Measurements from ENCODE around the gene LGALS9B. TPM values are rescaled to one million over a fixed set of nuclear protein-coding genes. Genes with fewer than 3 reads are reported as not detected.
"Not testable (repeated sequence)": the region's sequence is repeated elsewhere in the genome, so short reads cannot be mapped to it uniquely, and the experiment has no call there.

Gene LGALS9B
- total RNA-seq (ENCODE audit: unreplicated experiment), result not detected
- long read RNA-seq, result 0 reads

GRCh38 chr17:20467447-20467846, at the start of gene LGALS9B:
TSS of gene LGALS9B (minus strand) at chr17:20467539. CDS start at chr17:20467470, 69 bp downstream.
- not testable (repeated sequence) for H3K9me3 Mint-ChIP-seq (ENCODE audit: unreplicated experiment); H3K4me3 Mint-ChIP-seq (ENCODE audit: unreplicated experiment); H3K27ac Mint-ChIP-seq (ENCODE audit: unreplicated experiment); H3K27me3 Mint-ChIP-seq (ENCODE audit: unreplicated experiment); H3K4me1 Mint-ChIP-seq (ENCODE audit: low read depth, unreplicated experiment); H3K36me3 Mint-ChIP-seq (ENCODE audit: unreplicated experiment); DNase-seq

DNA sequence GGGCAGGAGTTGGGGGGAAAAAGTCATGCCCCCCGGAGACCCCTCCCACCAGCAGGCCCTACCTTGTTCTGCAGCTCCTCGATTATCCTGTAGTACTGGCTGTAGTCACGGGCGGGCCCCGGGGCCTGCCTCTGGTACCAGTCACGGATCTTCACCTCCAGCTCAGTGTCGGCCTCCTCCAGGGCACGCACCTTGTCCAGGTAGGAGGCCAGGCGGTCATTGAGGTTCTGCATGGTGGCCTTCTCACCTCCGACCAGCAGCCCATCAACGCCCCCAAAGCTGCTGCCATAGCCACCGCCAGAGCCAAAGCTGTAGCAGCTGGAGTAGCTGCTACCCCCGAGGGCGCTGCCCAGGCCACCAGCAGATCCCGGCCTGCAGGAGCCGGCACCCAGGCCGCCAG, 49.6 kb upstream of the LGALS9B start:
- H3K4me1 Mint-ChIP-seq (ENCODE audit: low read depth, unreplicated experiment); H3K9me3 Mint-ChIP-seq (ENCODE audit: unreplicated experiment); H3K27ac Mint-ChIP-seq (ENCODE audit: unreplicated experiment); DNase-seq; H3K27me3 Mint-ChIP-seq (ENCODE audit: unreplicated experiment); H3K36me3 Mint-ChIP-seq (ENCODE audit: unreplicated experiment); H3K4me3 Mint-ChIP-seq (ENCODE audit: unreplicated experiment): not testable (repeated sequence)

DNA sequence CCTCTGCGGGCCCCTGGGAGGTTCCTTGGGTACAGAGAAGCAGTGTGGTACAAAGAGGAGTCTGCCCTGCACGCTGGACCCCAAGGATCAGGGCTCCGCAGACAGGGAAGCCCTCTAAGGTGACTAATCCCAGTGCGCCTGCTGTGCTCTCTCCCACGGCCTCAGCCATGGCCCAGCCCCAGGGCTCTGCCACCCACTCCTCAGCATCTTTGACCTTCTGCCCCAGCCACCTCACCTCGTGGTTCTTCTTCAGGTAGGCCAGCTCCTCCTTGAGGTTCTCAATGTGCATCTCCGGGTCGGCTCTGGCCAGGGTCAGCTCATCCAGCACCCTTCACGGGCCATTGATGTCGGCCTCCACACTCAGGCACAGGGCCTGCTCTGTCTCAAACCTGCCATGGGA, 47.8 kb upstream of the LGALS9B start:
- H3K9me3 Mint-ChIP-seq (ENCODE audit: unreplicated experiment); DNase-seq: not testable (repeated sequence)

DNA sequence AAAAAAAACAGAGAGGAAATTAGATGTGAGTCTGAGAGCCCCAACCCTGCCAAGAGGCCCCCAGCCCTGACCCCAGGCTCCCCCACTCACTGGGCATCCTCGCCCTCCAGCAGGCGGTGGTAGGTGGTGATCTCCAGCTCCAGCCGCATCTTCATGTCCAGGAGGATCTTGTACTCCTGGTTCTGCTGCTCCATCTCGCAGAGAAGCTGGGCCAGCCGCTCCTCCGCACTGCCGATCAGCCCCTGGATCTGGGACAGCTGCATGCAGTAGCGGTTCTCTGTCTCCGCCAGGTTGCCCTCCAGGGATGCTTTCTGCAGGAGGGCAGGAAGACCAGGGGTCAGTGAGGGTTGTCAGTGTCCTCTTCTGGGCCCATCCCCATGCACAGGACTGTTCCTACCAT, 46.2 kb upstream of the LGALS9B start:
- not testable (repeated sequence) for H3K27me3 Mint-ChIP-seq (ENCODE audit: unreplicated experiment); H3K36me3 Mint-ChIP-seq (ENCODE audit: unreplicated experiment); H3K27ac Mint-ChIP-seq (ENCODE audit: unreplicated experiment); H3K9me3 Mint-ChIP-seq (ENCODE audit: unreplicated experiment); H3K4me3 Mint-ChIP-seq (ENCODE audit: unreplicated experiment); DNase-seq; H3K4me1 Mint-ChIP-seq (ENCODE audit: low read depth, unreplicated experiment)

More for the DNA sequence above, 47.8 kb upstream of the LGALS9B start:
- not testable (repeated sequence) for H3K36me3 Mint-ChIP-seq (ENCODE audit: unreplicated experiment); H3K27ac Mint-ChIP-seq (ENCODE audit: unreplicated experiment); H3K4me1 Mint-ChIP-seq (ENCODE audit: low read depth, unreplicated experiment); H3K27me3 Mint-ChIP-seq (ENCODE audit: unreplicated experiment); H3K4me3 Mint-ChIP-seq (ENCODE audit: unreplicated experiment)

GRCh38 chr17:20512378-20512777, 45.0 kb upstream of the LGALS9B start:
- not testable (repeated sequence) for H3K27me3 Mint-ChIP-seq (ENCODE audit: unreplicated experiment); H3K4me1 Mint-ChIP-seq (ENCODE audit: low read depth, unreplicated experiment); DNase-seq; H3K36me3 Mint-ChIP-seq (ENCODE audit: unreplicated experiment); H3K27ac Mint-ChIP-seq (ENCODE audit: unreplicated experiment); H3K4me3 Mint-ChIP-seq (ENCODE audit: unreplicated experiment); H3K9me3 Mint-ChIP-seq (ENCODE audit: unreplicated experiment)

GRCh38 chr17:20511778-20512177, 44.4 kb upstream of the LGALS9B start:
- not testable (repeated sequence) for DNase-seq; H3K4me3 Mint-ChIP-seq (ENCODE audit: unreplicated experiment); H3K9me3 Mint-ChIP-seq (ENCODE audit: unreplicated experiment)

GRCh38 chr17:20505333-20505732, 38.0 kb upstream of the LGALS9B start:
- not testable (repeated sequence) for H3K4me1 Mint-ChIP-seq (ENCODE audit: low read depth, unreplicated experiment); DNase-seq; H3K9me3 Mint-ChIP-seq (ENCODE audit: unreplicated experiment); H3K27me3 Mint-ChIP-seq (ENCODE audit: unreplicated experiment); H3K4me3 Mint-ChIP-seq (ENCODE audit: unreplicated experiment); H3K36me3 Mint-ChIP-seq (ENCODE audit: unreplicated experiment); H3K27ac Mint-ChIP-seq (ENCODE audit: unreplicated experiment)

More at GRCh38 chr17:20511778-20512177, 44.4 kb upstream of the LGALS9B start:
- not testable (repeated sequence) for H3K36me3 Mint-ChIP-seq (ENCODE audit: unreplicated experiment); H3K27ac Mint-ChIP-seq (ENCODE audit: unreplicated experiment); H3K27me3 Mint-ChIP-seq (ENCODE audit: unreplicated experiment); H3K4me1 Mint-ChIP-seq (ENCODE audit: low read depth, unreplicated experiment)

DNA sequence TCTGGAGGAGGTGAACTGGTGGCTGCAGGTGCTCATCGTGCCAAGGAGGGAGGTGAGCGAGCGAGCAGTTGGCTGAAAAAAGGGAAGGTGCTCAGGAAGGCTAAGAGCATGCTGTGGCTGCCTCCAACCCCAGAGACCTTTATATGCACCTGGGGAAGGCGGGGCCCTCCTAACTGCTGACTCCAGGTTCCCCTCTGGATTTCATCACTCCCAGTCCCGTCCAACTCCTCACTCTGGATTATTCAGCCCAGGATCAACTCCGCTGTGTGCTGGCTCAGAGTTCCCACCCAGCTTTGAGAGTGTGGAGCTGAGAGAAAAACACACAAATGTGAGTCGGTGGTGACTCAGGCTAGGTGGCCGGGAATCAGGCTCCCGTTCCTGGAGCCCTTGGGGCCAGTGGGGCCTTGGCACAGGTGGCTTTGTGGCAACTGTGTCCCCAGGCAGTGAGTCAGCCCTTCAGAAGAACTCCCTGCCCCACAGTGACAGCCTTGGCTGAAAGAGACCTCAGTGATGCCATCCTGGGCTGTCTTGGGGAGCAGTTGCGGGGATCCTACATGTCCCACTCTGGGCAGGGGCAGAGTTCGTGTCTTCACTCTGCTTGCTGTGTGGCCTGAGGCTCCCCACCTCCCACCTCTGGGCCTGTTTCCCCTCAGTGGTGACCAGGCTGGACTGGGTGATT, 37.2 kb upstream of the LGALS9B start:
- H3K4me1 Mint-ChIP-seq (ENCODE audit: low read depth, unreplicated experiment); H3K27me3 Mint-ChIP-seq (ENCODE audit: unreplicated experiment); DNase-seq; H3K27ac Mint-ChIP-seq (ENCODE audit: unreplicated experiment); H3K9me3 Mint-ChIP-seq (ENCODE audit: unreplicated experiment); H3K36me3 Mint-ChIP-seq (ENCODE audit: unreplicated experiment); H3K4me3 Mint-ChIP-seq (ENCODE audit: unreplicated experiment): not testable (repeated sequence)

- H3K4me1 Mint-ChIP-seq (ENCODE audit: low read depth, unreplicated experiment); H3K27ac Mint-ChIP-seq (ENCODE audit: unreplicated experiment); H3K36me3 Mint-ChIP-seq (ENCODE audit: unreplicated experiment); H3K9me3 Mint-ChIP-seq (ENCODE audit: unreplicated experiment); H3K27me3 Mint-ChIP-seq (ENCODE audit: unreplicated experiment); H3K4me3 Mint-ChIP-seq (ENCODE audit: unreplicated experiment): not testable (repeated sequence)
- DNase-seq, result peak; percentile 37
Measured at GRCh38 chr17:20501896-20502295, 34.6 kb upstream of the LGALS9B start.

GRCh38 chr17:20500346-20500745, 33.0 kb upstream of the LGALS9B start:
- not testable (repeated sequence) for H3K4me3 Mint-ChIP-seq (ENCODE audit: unreplicated experiment); H3K27me3 Mint-ChIP-seq (ENCODE audit: unreplicated experiment); H3K36me3 Mint-ChIP-seq (ENCODE audit: unreplicated experiment); DNase-seq; H3K4me1 Mint-ChIP-seq (ENCODE audit: low read depth, unreplicated experiment); H3K27ac Mint-ChIP-seq (ENCODE audit: unreplicated experiment); H3K9me3 Mint-ChIP-seq (ENCODE audit: unreplicated experiment)

DNA sequence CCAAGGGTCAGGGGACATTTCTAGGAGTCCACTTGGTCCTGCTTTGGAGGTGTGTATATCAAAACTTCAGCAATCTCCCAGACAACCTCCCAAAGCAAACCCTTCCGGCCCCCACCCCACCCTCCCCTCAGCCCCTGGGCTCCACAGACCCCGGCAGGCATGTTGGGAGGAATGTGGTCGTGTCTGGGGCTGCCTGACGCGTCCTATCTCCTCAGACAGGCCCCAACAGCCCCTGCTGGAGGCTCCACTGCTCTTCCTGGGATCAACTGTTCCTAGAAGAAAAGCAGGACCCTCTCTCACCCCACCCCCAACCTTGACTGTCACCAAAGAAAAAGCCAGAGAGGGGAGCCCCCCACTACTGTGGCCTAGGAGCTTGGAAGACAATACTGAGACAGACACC, 28.1 kb upstream of the LGALS9B start:
- H3K9me3 Mint-ChIP-seq (ENCODE audit: unreplicated experiment); DNase-seq; H3K4me1 Mint-ChIP-seq (ENCODE audit: low read depth, unreplicated experiment); H3K36me3 Mint-ChIP-seq (ENCODE audit: unreplicated experiment); H3K27me3 Mint-ChIP-seq (ENCODE audit: unreplicated experiment); H3K4me3 Mint-ChIP-seq (ENCODE audit: unreplicated experiment); H3K27ac Mint-ChIP-seq (ENCODE audit: unreplicated experiment): not testable (repeated sequence)

- not testable (repeated sequence) for H3K36me3 Mint-ChIP-seq (ENCODE audit: unreplicated experiment); H3K9me3 Mint-ChIP-seq (ENCODE audit: unreplicated experiment); H3K27ac Mint-ChIP-seq (ENCODE audit: unreplicated experiment); H3K27me3 Mint-ChIP-seq (ENCODE audit: unreplicated experiment); H3K4me1 Mint-ChIP-seq (ENCODE audit: low read depth, unreplicated experiment); DNase-seq; H3K4me3 Mint-ChIP-seq (ENCODE audit: unreplicated experiment)
Measured at GRCh38 chr17:20494735-20495134, 27.4 kb upstream of the LGALS9B start.

GRCh38 chr17:20494147-20494546, 26.8 kb upstream of the LGALS9B start:
- H3K9me3 Mint-ChIP-seq (ENCODE audit: unreplicated experiment); H3K27ac Mint-ChIP-seq (ENCODE audit: unreplicated experiment); H3K27me3 Mint-ChIP-seq (ENCODE audit: unreplicated experiment); DNase-seq; H3K4me3 Mint-ChIP-seq (ENCODE audit: unreplicated experiment); H3K36me3 Mint-ChIP-seq (ENCODE audit: unreplicated experiment); H3K4me1 Mint-ChIP-seq (ENCODE audit: low read depth, unreplicated experiment): not testable (repeated sequence)
